Astrocyte of the cerebellum (primary cell): ENCODE data around the gene KIRREL1.

ENCODE experiments used
- DNase-seq: peaks from one replicate; pipeline ENCODE4 v3.0.0-alpha.2; 2011; ENCODE audit warnings: low read depth
- H3K4me3 ChIP-seq: 2 replicates; pipeline ENCODE4 v1.5.1; 2011; ENCODE audit warnings: mild to moderate bottlenecking, low read depth, low read length, moderate library complexity
- CTCF ChIP-seq: IDR thresholded peaks from 2 replicates; pipeline ENCODE4 v1.5.1; 2012; ENCODE audit warnings: low read length, low read depth, moderate library complexity, mild to moderate bottlenecking; ENCODE audit errors: missing control alignments
- in situ Hi-C: cut with HindIII; loops from 2 replicates; pipeline ENCODE4 v1.10.0; 2017; ENCODE audit warnings: low sequenced_read_pairs

Gene KIRREL1

GRCh38 chr1:158068918-158069317, 75.5 kb downstream of the KIRREL1 start:
- no peak for TF ChIP-seq CTCF
- in situ Hi-C loops, result no loop called here
- no peak for DNase-seq
- no peak overlapping the region for H3K4me3 ChIP-seq

GRCh38 chr1:158071138-158071537, 77.7 kb downstream of the KIRREL1 start:
- DNase-seq, result no peak
- in situ Hi-C loops, result no loop called here
- H3K4me3 ChIP-seq, result no peak overlapping the region
- TF ChIP-seq CTCF, result no peak

GRCh38 chr1:158075078-158075477, 81.6 kb downstream of the KIRREL1 start:
- in situ Hi-C loops, result no loop called here
- no peak for DNase-seq
- TF ChIP-seq CTCF, result no peak

GRCh38 chr1:158076441-158076840, 83.0 kb downstream of the KIRREL1 start:
- H3K4me3 ChIP-seq, result no peak overlapping the region
- TF ChIP-seq CTCF, result no peak
- DNase-seq, result no peak
- in situ Hi-C loops, result no loop called here

More at GRCh38 chr1:158075078-158075477, 81.6 kb downstream of the KIRREL1 start:
- H3K4me3 ChIP-seq, result no peak overlapping the region

GRCh38 chr1:158077411-158078256, 84.2 kb downstream of the KIRREL1 start:
- H3K4me3 ChIP-seq, result no peak overlapping the region
- no peak for DNase-seq
- in situ Hi-C loops, result no loop called here
- TF ChIP-seq CTCF, result no peak

- in situ Hi-C loops, result no loop called here
- no peak for TF ChIP-seq CTCF
- DNase-seq, result no peak
- H3K4me3 ChIP-seq, result no peak overlapping the region
Measured at GRCh38 chr1:158078569-158079080, 85.2 kb downstream of the KIRREL1 start.
